GM21786 (cell line): ENCODE data around the gene SMARCE1.
"Not testable (repeated sequence)": the region's sequence is repeated elsewhere in the genome, so short reads cannot be mapped to it uniquely, and the experiment has no call there.

ENCODE experiments used
- ATAC-seq: cut with Tn5 transposase; IDR thresholded peaks from one replicate; pipeline ENCODE4 v1.9.1; 2021; ENCODE audit not compliant: unreplicated experiment

The SMARCE1 gene

GRCh38 chr17:40590742-40591141, 56.9 kb downstream of the SMARCE1 start:
- no peak for ATAC-seq

- no peak for ATAC-seq
Observed at GRCh38 chr17:40588552-40588951, 59.1 kb downstream of the SMARCE1 start.

GRCh38 chr17:40586264-40586663, 61.4 kb downstream of the SMARCE1 start:
- ATAC-seq: not testable (repeated sequence)

GRCh38 chr17:40584950-40585349, 62.7 kb downstream of the SMARCE1 start:
- not testable (repeated sequence) for ATAC-seq

GRCh38 chr17:40582328-40582901, 65.2 kb downstream of the SMARCE1 start:
- peak; percentile 73 for ATAC-seq

- ATAC-seq: no peak
Observed at GRCh38 chr17:40580140-40580539, 67.5 kb downstream of the SMARCE1 start.

GRCh38 chr17:40579471-40579870, 68.1 kb downstream of the SMARCE1 start:
- ATAC-seq: no peak

- peak; percentile 62 for ATAC-seq
Observed at GRCh38 chr17:40577611-40578065, 70.0 kb downstream of the SMARCE1 start.

- ATAC-seq: no peak
Observed at GRCh38 chr17:40576113-40576740, 71.4 kb downstream of the SMARCE1 start.
